ENCODE data around the gene PFKFB2.

Gene PFKFB2

DNA sequence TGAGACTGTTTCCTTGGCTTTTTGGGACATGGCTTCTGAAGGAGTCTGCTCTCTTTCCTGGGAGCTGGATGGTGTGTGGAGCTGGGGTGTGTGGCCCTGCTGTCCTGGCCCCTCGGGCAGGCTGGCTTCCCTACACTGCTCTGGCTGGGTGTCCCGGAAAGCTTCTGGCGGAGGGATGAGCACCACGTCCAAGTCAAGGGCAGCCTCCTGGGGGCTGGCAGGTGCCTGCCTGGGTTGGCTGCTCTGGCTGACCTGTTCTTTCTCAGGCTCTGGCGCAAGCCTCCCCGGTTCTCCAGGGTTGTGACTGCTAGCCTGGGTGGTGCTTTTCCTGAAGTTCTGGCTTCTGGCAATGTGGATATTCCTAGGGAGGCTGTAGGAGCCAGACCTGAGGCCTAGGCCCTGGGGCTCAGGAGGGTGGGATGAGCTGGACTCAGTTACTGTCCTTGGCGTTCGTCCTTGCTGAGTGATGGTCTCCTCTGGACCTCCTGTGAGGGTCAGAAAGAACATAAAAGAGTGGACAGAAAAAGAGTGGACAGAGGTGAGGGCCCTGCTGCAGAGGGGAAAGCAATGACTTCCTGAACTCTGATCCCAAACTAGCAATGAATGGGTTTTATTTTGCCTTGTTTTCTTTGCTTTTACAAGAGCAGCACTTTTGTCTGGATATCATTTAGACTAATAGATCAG, 29.9 kb upstream of the PFKFB2 start:
- TF ChIP-seq, protein P1, sequence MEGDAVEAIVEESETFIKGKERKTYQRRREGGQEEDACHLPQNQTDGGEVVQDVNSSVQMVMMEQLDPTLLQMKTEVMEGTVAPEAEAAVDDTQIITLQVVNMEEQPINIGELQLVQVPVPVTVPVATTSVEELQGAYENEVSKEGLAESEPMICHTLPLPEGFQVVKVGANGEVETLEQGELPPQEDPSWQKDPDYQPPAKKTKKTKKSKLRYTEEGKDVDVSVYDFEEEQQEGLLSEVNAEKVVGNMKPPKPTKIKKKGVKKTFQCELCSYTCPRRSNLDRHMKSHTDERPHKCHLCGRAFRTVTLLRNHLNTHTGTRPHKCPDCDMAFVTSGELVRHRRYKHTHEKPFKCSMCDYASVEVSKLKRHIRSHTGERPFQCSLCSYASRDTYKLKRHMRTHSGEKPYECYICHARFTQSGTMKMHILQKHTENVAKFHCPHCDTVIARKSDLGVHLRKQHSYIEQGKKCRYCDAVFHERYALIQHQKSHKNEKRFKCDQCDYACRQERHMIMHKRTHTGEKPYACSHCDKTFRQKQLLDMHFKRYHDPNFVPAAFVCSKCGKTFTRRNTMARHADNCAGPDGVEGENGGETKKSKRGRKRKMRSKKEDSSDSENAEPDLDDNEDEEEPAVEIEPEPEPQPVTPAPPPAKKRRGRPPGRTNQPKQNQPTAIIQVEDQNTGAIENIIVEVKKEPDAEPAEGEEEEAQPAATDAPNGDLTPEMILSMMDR (IDR thresholded peaks at IDR 0.05; ENCODE audit: low read depth, low read length), result no peak

DNA sequence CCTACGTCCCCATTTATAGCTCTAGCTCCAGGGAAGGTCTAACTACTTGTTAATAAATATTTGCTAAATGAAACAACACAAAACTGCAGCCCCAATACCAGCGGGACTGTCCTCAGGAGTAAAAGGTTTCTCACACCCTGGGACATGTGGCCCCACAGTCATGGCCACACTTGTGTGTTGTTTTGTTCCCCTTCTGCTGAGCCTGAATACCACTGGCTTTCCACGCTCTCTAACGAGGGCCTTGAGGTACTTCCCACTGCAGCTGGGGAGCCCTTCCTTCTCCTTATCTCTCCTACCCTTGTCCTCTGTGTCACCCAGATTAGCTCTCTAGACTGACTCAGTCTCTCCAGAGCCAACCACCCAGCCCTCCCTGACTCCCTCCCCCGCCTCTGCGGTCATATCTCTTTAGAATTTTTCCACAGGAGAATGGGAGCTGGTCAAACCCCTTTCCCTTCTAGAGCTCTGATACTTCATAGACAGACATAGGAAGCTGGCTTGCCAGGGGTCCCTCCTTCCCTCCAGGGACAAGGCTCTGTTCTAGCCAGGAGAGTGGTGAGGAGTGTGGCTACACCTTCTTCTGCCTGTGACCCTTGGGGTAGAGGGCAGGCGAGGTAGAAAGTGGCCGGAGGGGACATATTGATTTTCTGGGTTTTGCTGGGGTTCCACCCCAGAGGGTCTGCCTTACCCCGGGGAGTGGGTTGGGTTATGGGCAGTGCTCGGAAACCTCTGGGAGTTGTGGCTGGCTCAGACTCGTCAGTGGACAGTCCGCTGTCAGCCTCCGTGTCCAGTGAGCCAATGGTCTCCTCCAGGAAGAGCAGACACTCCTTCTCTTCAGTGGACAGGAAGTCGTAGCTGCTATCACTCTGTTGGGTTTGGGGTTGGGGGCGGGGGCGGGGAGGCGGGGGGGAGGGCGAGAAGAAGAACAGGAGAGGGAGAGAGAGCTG, 28.6 kb upstream of the PFKFB2 start:
- no peak overlapping the region for H3K4me3 ChIP-seq (ENCODE audit: low read depth, low read length)

More for the DNA sequence above, 29.9 kb upstream of the PFKFB2 start:
- H3K4me3 ChIP-seq (ENCODE audit: low read depth, low read length), result no peak overlapping the region

DNA sequence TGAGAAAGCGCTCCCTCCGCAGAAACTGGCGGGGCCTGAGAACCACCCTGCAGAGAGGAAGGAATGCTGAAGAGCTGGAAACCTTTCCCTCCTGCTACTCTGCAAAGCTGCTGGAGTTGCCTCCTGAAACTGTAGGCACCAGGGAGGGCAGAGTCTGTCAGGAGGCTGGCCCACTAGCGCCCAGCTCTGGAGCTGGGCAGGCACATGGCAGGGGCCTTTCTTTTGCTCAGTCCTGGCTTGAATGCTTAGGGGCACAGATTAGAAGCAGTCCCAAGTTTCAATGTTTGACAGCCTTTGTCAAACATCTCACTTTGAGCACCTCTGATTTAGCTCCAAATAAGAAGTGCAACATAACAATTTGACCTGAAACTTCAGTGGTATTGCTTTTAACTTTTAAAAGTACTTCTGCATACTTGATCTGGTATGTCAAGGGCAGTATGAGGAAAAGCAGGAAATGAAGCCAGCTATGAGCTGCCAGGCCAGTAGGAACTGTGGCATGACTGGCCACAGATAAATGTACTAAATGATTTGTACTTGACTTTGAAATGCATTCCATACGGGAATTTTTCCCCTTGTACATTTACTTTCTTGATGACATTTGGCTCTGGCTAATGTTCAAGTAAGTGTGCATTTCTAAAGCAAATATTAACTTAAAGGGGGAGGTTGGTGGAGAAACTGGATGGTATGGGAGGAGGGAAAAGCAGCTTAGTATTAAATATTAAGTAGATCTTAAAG, 27.8 kb upstream of the PFKFB2 start:
- no peak overlapping the region for H3K4me3 ChIP-seq (ENCODE audit: low read depth, low read length)
- TF ChIP-seq, protein P1 (IDR thresholded peaks at IDR 0.05; ENCODE audit: low read depth, low read length), result no peak

More for the DNA sequence above, 28.6 kb upstream of the PFKFB2 start:
- TF ChIP-seq, protein P1 (IDR thresholded peaks at IDR 0.05; ENCODE audit: low read depth, low read length), result no peak

DNA sequence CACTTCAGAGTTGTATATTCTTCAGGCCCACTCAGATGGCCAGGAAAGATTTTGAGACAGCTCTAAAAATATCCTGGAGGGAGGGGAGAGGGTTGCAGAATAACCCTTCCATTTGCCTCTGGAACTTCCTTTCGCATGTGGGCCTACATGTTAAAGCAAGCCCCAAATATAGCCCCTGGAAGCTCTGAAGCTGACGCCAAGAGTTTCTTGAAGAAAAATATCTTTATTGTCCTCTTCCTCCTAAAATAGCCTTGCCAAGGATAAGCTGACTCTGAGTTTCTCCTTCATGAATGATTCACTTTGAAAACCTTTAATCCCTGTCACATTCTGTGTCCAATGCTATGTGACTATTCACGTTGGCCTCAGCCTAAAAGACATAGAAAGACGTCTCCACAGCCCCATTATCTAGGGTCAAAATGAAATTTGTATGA, 27.0 kb upstream of the PFKFB2 start:
- no peak overlapping the region for H3K4me3 ChIP-seq (ENCODE audit: low read depth, low read length)
- TF ChIP-seq, protein P1 (IDR thresholded peaks at IDR 0.05; ENCODE audit: low read depth, low read length), result no peak

DNA sequence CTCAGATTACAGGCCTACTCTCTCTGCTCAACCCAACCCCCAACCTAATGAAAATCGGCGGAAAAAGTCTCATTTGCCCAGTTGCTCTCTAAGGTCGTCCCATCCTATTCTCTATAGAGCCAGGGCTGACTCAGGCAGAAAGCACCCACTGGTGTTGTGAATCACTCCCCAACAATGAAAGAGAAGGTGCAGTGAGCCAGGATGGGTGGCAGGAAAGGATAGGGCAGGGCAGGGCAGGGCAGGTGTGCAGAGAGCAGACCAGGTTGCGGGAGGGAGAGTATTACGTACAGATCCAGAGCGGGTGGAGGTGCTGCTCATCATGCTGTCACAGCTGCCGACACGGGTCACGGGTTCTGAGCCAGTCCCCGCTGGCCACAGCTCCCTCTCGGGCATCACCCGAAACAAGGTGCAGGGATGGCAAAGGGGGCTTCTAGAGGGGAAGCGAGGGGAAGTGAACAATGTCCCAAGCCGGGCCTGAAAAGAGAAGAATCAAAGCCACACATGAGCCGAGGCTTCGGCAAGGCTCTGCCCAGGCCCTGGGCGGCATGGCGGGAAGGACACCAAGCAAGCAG, 25.8 kb upstream of the PFKFB2 start:
- no peak overlapping the region for H3K4me3 ChIP-seq (ENCODE audit: low read depth, low read length)
- TF ChIP-seq, protein P1 (IDR thresholded peaks at IDR 0.05; ENCODE audit: low read depth, low read length), result no peak

DNA sequence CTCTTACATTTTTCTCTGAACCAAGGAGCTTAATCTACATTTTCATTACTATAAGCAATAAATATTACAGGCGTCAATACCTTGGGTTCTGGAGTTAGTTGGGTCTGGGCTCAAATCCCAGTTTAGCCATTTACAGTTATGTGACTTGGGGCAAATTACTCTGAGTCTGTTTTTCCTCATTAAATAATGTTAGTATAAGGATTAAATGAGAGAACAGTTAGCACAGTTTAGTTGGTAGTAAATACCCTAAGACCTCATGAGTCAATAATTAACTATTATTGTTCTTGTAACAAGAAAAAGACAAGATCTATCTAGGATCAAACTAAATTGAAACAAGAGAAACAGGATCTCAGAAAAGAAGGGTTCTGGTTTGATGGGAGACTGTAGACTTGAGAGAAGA, 25.2 kb upstream of the PFKFB2 start:
- TF ChIP-seq, protein P1 (IDR thresholded peaks at IDR 0.05; ENCODE audit: low read depth, low read length), result no peak
- no peak overlapping the region for H3K4me3 ChIP-seq (ENCODE audit: low read depth, low read length)
